Omental fat pad (tissue), 4 donors: ENCODE data around the gene MYOZ3. TPM values are rescaled to one million over a fixed set of nuclear protein-coding genes. Genes with fewer than 3 reads are reported as not detected.

Experiments used
- ATAC-seq: fragments of 150-250 bp; one replicate; pipeline ENCODE4 v1.9.1; 2016; ENCODE audit warnings: mild to moderate bottlenecking, moderate library complexity; ENCODE audit not compliant: low FRiP score
- DNase-seq: peaks from one replicate; pipeline ENCODE4 v3.0.0-alpha.2; 2019; ENCODE audit warnings: low spot score
- CTCF ChIP-seq, 3 donors: fragments of 450-650 bp; IDR thresholded peaks; one replicate each; pipeline ENCODE4 v1.5.1; 2016 to 2017; ENCODE audit warnings: antibody characterized with exemption in 3 of 3, mild to moderate bottlenecking in 3 of 3, moderate library complexity in 2 of 3
- total RNA-seq, 4 donors: library from RNA; depleted of rRNA; stranded (reverse); fragments of >200 nt; gene quantifications; one replicate each; pipeline ENCODE4 v1.1.0, GENCODE V29; 2016

The MYOZ3 gene
- total RNA-seq, 4 donors from 2014 or later = 0.28 to 1.7 (median 0.56) TPM; not detected in 1

GRCh38 chr5:150653762-150654556 lies 7.1 kb upstream of the MYOZ3 start:
- DNase-seq (no peak), ATAC-seq (no peak)
- TF ChIP-seq CTCF (IDR thresholded peaks at IDR 0.05) = no peak

DNA sequence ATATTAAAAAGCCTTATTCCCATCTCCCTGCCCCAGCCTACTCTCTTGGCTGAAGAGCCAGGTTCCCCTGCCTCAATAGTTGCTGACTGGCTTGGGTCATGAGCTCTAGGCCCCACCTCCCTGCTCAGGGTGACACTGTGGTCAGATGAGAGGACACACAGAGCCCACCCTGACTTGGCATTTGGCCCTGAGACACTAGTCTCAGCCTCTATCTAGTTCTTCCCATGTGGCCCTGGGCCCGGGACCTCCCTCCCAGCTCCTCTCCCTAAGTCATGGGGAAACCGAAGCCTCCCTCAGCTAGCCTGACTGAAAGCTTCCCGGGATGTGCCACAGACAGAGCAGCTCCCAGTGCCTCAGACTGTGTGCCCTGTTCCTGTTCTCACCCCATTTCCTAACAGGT lies 5.8 kb upstream of the MYOZ3 start:
- ATAC-seq = no peak
- DNase-seq = no peak
- no peak for TF ChIP-seq CTCF (IDR thresholded peaks at IDR 0.05)

DNA sequence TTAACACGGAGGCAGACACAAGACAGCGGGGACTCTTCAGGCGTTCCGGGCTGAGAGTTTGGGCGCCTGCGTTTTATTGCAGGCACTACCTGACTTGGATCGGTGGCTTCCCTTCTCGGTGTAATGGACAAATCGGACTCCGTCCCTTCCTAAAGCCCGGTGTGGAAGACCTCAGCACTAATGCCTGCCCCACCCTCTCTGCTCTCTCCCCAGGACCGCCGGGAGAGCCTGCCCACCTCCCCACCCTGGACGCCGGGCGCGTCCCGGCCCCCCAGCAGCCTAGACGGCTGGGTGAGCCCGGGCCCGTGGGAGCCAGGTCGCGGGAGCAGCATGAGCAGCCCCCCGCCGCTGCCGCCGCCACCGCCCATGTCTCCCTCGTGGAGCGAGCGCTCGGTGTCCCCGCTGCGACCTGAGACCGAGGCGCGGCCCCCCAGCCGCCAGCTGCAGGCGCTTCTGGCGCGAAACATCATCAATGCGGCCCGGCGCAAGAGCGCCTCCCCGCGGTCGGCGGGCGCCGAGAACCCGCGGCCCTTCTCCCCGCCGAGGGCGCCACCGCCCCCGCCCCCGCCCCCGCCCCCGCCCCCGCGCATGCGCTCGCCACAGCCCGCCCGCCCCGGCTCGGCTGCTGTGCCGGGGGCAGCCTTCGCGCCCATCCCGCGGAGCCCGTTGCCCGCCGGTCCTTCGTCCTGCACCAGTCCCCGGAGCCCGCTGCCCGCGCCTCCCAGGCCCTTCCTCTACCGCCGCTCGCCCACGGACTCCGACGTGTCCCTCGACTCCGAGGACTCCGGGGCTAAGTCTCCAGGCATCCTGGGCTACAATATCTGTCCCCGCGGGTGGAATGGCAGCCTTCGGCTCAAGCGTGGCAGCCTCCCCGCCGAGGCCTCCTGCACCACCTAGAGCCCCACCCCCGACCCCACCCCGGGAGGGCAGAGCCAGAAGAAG lies 4.6 kb upstream of the MYOZ3 start:
- DNase-seq (no peak), ATAC-seq (peak; percentile 66)
- peak in 1 of 3 donors; percentile 48 for TF ChIP-seq CTCF (IDR thresholded peaks at IDR 0.05)

GRCh38 chr5:150658121-150658520 lies 2.9 kb upstream of the MYOZ3 start:
- no peak for TF ChIP-seq CTCF (IDR thresholded peaks at IDR 0.05)
- no peak for DNase-seq
- ATAC-seq = no peak

DNA sequence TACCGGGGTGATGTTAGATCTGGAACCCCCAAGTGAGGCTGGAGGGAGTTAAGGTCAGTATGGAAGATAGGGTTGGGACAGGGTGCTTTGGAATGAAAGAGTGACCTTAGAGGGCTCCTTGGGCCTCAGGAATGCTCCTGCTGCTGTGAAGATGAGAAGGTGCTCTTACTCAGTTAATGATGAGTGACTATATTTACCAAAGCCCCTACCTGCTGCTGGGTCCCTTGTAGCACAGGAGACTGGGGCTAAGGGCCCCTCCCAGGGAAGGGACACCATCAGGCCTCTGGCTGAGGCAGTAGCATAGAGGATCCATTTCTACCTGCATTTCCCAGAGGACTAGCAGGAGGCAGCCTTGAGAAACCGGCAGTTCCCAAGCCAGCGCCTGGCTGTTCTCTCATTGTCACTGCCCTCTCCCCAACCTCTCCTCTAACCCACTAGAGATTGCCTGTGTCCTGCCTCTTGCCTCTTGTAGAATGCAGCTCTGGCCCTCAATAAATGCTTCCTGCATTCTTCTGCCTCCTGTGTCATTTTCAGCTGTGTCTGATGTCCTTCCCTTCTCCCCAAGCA lies 2.3 kb upstream of the MYOZ3 start:
- no peak for ATAC-seq
- no peak for TF ChIP-seq CTCF (IDR thresholded peaks at IDR 0.05)
- no peak for DNase-seq

- ATAC-seq (no peak), DNase-seq (no peak)
- TF ChIP-seq CTCF (IDR thresholded peaks at IDR 0.05) = no peak
Measured at GRCh38 chr5:150659360-150660107, 1.5 kb upstream of the MYOZ3 start.
